Neural cell (in vitro differentiated cells): Measurements from ENCODE around the gene ZNF778. TPM values are rescaled to one million over a fixed set of nuclear protein-coding genes. Genes with fewer than 3 reads are reported as not detected.

Experiments used
- H2AFZ ChIP-seq: fragments of 200-600, 300-800 bp; sonication (generic), shearing (Covaris generic); 2 replicates; pipeline ENCODE4 v1.6.0; 2014; ENCODE audit warnings: low read depth, mild to moderate bottlenecking, antibody characterized with exemption, low read length, moderate library complexity
- H3F3A ChIP-seq: fragments of 200-600 bp; shearing (Covaris generic); 2 replicates; pipeline ENCODE4 v1.6.1; 2016; ENCODE audit warnings: mild to moderate bottlenecking, moderate library complexity, mixed read lengths, antibody characterized with exemption, low read length; ENCODE audit not compliant: insufficient read depth, poor library complexity, severe bottlenecking
- H3K27ac ChIP-seq: fragments of 200-600, 300-800 bp; sonication (generic), shearing (Covaris generic); 2 replicates; pipeline ENCODE4 v1.5.1; 2014; ENCODE audit warnings: mild to moderate bottlenecking, low read length, moderate library complexity
- H3K27me3 ChIP-seq: fragments of 300-800, 200-600 bp; sonication (generic), shearing (Covaris generic); 2 replicates; pipeline ENCODE4 v1.6.0; 2014; ENCODE audit warnings: mild to moderate bottlenecking, low read depth, low read length, moderate library complexity; ENCODE audit not compliant: insufficient read depth
- H3K36me3 ChIP-seq: fragments of 300-800, 200-600 bp; sonication (generic), shearing (Covaris generic); 2 replicates; pipeline ENCODE4 v1.5.1; 2014; ENCODE audit warnings: mild to moderate bottlenecking, antibody characterized with exemption, low read length, moderate library complexity; ENCODE audit not compliant: insufficient read depth
- H3K4me2 ChIP-seq: fragments of 300-800, 200-600 bp; sonication (generic), shearing (Covaris generic); 2 replicates; pipeline ENCODE4 v1.6.0; 2014; ENCODE audit warnings: mild to moderate bottlenecking, low read length
- H3K4me3 ChIP-seq: fragments of 300-800, 200-600 bp; sonication (generic), shearing (Covaris generic); 2 replicates; pipeline ENCODE4 v1.5.1; 2014; ENCODE audit warnings: mild to moderate bottlenecking, low read length, moderate library complexity
- H3K79me2 ChIP-seq: fragments of 200-600 bp; shearing (Covaris generic); replicated peaks from 2 replicates; pipeline ENCODE4 v1.6.0; 2014; ENCODE audit warnings: mild to moderate bottlenecking, low read length, moderate library complexity; ENCODE audit not compliant: insufficient read depth
- H3K9ac ChIP-seq: fragments of 300-800, 200-600 bp; sonication (generic), shearing (Covaris generic); 2 replicates; pipeline ENCODE4 v1.6.1; 2016; ENCODE audit warnings: mild to moderate bottlenecking, low read length, mixed read lengths
- H3K9me2 ChIP-seq: fragments of 200-600 bp; shearing (Covaris generic); 2 replicates; pipeline ENCODE4 v1.6.1; 2016; ENCODE audit warnings: mild to moderate bottlenecking, low read length, mixed read lengths; ENCODE audit not compliant: insufficient read depth
- H3K9me3 ChIP-seq: fragments of 200-600, 300-800 bp; sonication (generic), shearing (Covaris generic); 2 replicates; pipeline ENCODE4 v1.6.1; 2016; ENCODE audit warnings: mild to moderate bottlenecking, mixed run types, low read length, moderate library complexity, mixed read lengths
- H4K20me1 ChIP-seq: fragments of 200-600 bp; shearing (Covaris generic); 2 replicates; pipeline ENCODE4 v1.6.1; 2016; ENCODE audit warnings: mild to moderate bottlenecking, mixed run types; ENCODE audit not compliant: insufficient read depth
- EP300 ChIP-seq: fragments of 450-650 bp; conservative IDR thresholded peaks from 2 replicates; pipeline ENCODE4 v1.6.1; 2014; ENCODE audit warnings: antibody characterized with exemption, mild to moderate bottlenecking, moderate library complexity; ENCODE audit not compliant: poor library complexity, severe bottlenecking
- EZH2 ChIP-seq: fragments of 200-600, 300-800 bp; shearing (Covaris generic), sonication (generic); IDR thresholded peaks from 2 replicates; pipeline ENCODE4 v1.6.1; 2014; ENCODE audit warnings: antibody characterized with exemption, low read length, borderline replicate concordance, mild to moderate bottlenecking; ENCODE audit not compliant: insufficient read depth, poor library complexity, severe bottlenecking
- MXI1 ChIP-seq: fragments of 450-650 bp; conservative IDR thresholded peaks from 2 replicates; pipeline ENCODE4 v1.6.1; 2014; ENCODE audit warnings: antibody characterized with exemption, mild to moderate bottlenecking; ENCODE audit not compliant: poor library complexity, severe bottlenecking
- POLR2AphosphoS5 ChIP-seq: IDR thresholded peaks from 2 replicates; pipeline ENCODE4 v1.6.1; 2012
- RAD21 ChIP-seq: fragments of 450-650 bp; conservative IDR thresholded peaks from 2 replicates; pipeline ENCODE4 v1.6.1; 2014; ENCODE audit warnings: antibody characterized with exemption, mild to moderate bottlenecking, moderate library complexity
- SMC3 ChIP-seq: fragments of 450-650 bp; conservative IDR thresholded peaks from 2 replicates; pipeline ENCODE4 v1.6.1; 2014; ENCODE audit warnings: antibody characterized with exemption, mild to moderate bottlenecking, moderate library complexity; ENCODE audit not compliant: poor library complexity
- TAF1 ChIP-seq: IDR thresholded peaks from 2 replicates; pipeline ENCODE4 v1.6.1; 2012; ENCODE audit warnings: low read depth
- polyA plus RNA-seq: library from polyadenylated mRNA; depleted of rRNA; stranded (reverse); fragments of >200 nt; gene quantifications from 2 replicates; pipeline ENCODE4 v1.2.3, GENCODE V29; 2014
- TF ChIP-seq, protein P1 (sequence below): fragments of 450-650 bp; IDR thresholded peaks from 2 replicates; pipeline ENCODE4 v1.5.1; 2014; ENCODE audit warnings: antibody characterized with exemption, mild to moderate bottlenecking, moderate library complexity; ENCODE audit not compliant: poor library complexity, severe bottlenecking
- TF ChIP-seq, protein P2 (sequence below): IDR thresholded peaks from 2 replicates; pipeline ENCODE4 v1.6.1; 2012; ENCODE audit warnings: borderline replicate concordance

Gene ZNF778
- polyA plus RNA-seq, 1 donor from 2014 or later, result 14.7 TPM

GRCh38 chr16:89237733-89238132 is 20.2 kb downstream of the ZNF778 start:
- H3K9me2 ChIP-seq, result no peaks in the 10 kb centered on the region
- H3K4me2 ChIP-seq, result no peak overlapping the region
- no peak overlapping the region for H3K27ac ChIP-seq
- peaks cover 6% of the 10 kb centered on the region for H3F3A ChIP-seq
- no peaks in the 10 kb centered on the region for H3K27me3 ChIP-seq
- H3K36me3 ChIP-seq, result no peaks in the 10 kb centered on the region
- H3K9ac ChIP-seq, result no peak overlapping the region
- no peaks in the 10 kb centered on the region for H4K20me1 ChIP-seq
- no peaks in the 10 kb centered on the region for H3K9me3 ChIP-seq
- TF ChIP-seq RAD21, result no peak
- TF ChIP-seq SMC3, result no peak
- TF ChIP-seq TAF1, result no peak
- no peak for TF ChIP-seq MXI1
- TF ChIP-seq, protein P1, sequence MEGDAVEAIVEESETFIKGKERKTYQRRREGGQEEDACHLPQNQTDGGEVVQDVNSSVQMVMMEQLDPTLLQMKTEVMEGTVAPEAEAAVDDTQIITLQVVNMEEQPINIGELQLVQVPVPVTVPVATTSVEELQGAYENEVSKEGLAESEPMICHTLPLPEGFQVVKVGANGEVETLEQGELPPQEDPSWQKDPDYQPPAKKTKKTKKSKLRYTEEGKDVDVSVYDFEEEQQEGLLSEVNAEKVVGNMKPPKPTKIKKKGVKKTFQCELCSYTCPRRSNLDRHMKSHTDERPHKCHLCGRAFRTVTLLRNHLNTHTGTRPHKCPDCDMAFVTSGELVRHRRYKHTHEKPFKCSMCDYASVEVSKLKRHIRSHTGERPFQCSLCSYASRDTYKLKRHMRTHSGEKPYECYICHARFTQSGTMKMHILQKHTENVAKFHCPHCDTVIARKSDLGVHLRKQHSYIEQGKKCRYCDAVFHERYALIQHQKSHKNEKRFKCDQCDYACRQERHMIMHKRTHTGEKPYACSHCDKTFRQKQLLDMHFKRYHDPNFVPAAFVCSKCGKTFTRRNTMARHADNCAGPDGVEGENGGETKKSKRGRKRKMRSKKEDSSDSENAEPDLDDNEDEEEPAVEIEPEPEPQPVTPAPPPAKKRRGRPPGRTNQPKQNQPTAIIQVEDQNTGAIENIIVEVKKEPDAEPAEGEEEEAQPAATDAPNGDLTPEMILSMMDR, result no peak
- TF ChIP-seq, protein P2, sequence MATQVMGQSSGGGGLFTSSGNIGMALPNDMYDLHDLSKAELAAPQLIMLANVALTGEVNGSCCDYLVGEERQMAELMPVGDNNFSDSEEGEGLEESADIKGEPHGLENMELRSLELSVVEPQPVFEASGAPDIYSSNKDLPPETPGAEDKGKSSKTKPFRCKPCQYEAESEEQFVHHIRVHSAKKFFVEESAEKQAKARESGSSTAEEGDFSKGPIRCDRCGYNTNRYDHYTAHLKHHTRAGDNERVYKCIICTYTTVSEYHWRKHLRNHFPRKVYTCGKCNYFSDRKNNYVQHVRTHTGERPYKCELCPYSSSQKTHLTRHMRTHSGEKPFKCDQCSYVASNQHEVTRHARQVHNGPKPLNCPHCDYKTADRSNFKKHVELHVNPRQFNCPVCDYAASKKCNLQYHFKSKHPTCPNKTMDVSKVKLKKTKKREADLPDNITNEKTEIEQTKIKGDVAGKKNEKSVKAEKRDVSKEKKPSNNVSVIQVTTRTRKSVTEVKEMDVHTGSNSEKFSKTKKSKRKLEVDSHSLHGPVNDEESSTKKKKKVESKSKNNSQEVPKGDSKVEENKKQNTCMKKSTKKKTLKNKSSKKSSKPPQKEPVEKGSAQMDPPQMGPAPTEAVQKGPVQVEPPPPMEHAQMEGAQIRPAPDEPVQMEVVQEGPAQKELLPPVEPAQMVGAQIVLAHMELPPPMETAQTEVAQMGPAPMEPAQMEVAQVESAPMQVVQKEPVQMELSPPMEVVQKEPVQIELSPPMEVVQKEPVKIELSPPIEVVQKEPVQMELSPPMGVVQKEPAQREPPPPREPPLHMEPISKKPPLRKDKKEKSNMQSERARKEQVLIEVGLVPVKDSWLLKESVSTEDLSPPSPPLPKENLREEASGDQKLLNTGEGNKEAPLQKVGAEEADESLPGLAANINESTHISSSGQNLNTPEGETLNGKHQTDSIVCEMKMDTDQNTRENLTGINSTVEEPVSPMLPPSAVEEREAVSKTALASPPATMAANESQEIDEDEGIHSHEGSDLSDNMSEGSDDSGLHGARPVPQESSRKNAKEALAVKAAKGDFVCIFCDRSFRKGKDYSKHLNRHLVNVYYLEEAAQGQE, result no peak
- no peak for TF ChIP-seq POLR2AphosphoS5
- TF ChIP-seq EP300, result no peak
- TF ChIP-seq EZH2, result no peak
- no peak overlapping the region for H3K4me3 ChIP-seq
- H2AFZ ChIP-seq, result no peak overlapping the region
- no peaks in the 10 kb centered on the region for H3K79me2 ChIP-seq

DNA sequence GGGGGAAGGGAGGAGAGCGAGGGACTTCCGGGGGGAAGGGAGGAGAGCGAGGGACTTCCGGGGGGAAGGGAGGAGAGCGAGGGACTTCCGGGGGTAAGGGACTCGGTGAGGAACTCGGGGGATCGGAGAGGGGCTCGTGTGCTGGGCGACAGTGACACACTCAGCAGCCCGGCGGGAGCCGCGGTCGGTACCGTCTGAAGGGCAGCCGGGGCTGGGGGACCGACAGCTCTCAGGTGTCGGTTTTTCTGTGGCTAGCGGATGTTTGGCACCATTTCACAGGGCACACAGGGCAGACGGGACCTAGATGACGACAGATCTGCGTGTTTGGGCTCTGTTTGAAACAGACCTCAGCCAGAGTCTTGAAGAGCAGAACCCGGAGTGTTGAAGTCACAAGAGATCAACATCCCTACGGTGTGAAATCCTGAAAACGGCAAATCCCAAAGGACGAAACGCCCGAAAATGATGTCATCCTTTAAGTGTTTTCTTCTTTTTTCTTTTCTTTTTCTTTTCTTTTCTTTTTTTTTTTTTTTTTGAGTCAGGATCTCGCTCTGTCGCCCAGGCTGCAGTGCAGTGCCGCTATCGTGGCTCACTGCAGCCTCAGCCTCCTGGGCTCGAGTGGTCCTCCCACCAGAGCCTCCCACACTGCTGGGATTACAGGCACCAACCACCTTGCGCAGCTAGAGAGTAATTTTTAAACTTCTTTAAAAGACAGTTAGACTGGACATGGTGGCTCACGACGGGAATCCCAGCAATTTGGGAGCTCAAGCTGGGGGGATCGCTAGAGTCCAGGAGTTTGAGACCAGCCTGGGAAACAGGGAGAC is 23.9 kb downstream of the ZNF778 start:
- Histone ChIP-seq H3K4me3 (peak overlapping the region; percentile 94), H3K36me3 (no peaks in the 10 kb centered on the region), H2AFZ (peak overlapping the region; percentile 58), H3K27ac (peak overlapping the region; percentile 93), H3K4me2 (peak overlapping the region; percentile 82), H3K9ac (peak overlapping the region; percentile 94), H3F3A (peaks cover 6% of the 10 kb centered on the region), H3K27me3 (no peaks in the 10 kb centered on the region), H3K79me2 (no peaks in the 10 kb centered on the region), H3K9me2 (no peaks in the 10 kb centered on the region), H3K9me3 (no peaks in the 10 kb centered on the region), H4K20me1 (no peaks in the 10 kb centered on the region)
- TF ChIP-seq TAF1, result peak; percentile 78
- TF ChIP-seq, protein P1, result no peak
- peak; percentile 8 for TF ChIP-seq RAD21
- TF ChIP-seq, protein P2, result peak; percentile 81
- peak; percentile 64 for TF ChIP-seq MXI1
- TF ChIP-seq POLR2AphosphoS5, result peak; percentile 93
- no peak for TF ChIP-seq EP300
- TF ChIP-seq SMC3, result no peak
